HFF-Myc (cell line): ENCODE data around the gene SCLT1.
A peak's percentile ranks its signal among the peaks of the same experiment; 100 is the strongest.
"Not testable (repeated sequence)": the region's sequence is repeated elsewhere in the genome, so short reads cannot be mapped to it uniquely, and the experiment has no call there.

Experiments
- DNase-seq: peaks from one replicate; pipeline ENCODE4 v3.0.0-alpha.2; 2011; ENCODE audit warnings: low read depth; ENCODE audit errors: extremely low read depth
- H3K4me3 ChIP-seq: replicated peaks from 2 replicates; pipeline ENCODE4 v1.5.1; 2011; ENCODE audit warnings: low read depth, mild to moderate bottlenecking, control low read depth, low read length
- CTCF ChIP-seq: IDR thresholded peaks from 2 replicates; pipeline ENCODE4 v1.5.1; 2012; ENCODE audit warnings: mild to moderate bottlenecking, low read depth, low read length, control low read depth; ENCODE audit errors: missing control alignments

Gene SCLT1

GRCh38 chr4:129080129-129080528 lies 13.2 kb downstream of the SCLT1 start:
- no peak for DNase-seq
- TF ChIP-seq CTCF: no peak
- no peak overlapping the region for H3K4me3 ChIP-seq

- no peak overlapping the region for H3K4me3 ChIP-seq
- no peak for DNase-seq
- no peak for TF ChIP-seq CTCF
These were observed 16.0 kb downstream of the SCLT1 start for GRCh38 chr4:129077326-129077725.

- not testable (repeated sequence) for DNase-seq, H3K4me3 ChIP-seq
These were observed 23.8 kb downstream of the SCLT1 start for GRCh38 chr4:129069537-129069936.

- DNase-seq: peak; percentile 22
- no peak overlapping the region for H3K4me3 ChIP-seq
- no peak for TF ChIP-seq CTCF
These were observed 28.6 kb downstream of the SCLT1 start for GRCh38 chr4:129064717-129065116.

GRCh38 chr4:129063640-129064039 lies 29.7 kb downstream of the SCLT1 start:
- no peak for DNase-seq
- no peak overlapping the region for H3K4me3 ChIP-seq
- TF ChIP-seq CTCF: no peak

- no peak for TF ChIP-seq CTCF
- no peak for DNase-seq
- no peak overlapping the region for H3K4me3 ChIP-seq
These were observed 30.8 kb downstream of the SCLT1 start for GRCh38 chr4:129062580-129062979.

- no peak for TF ChIP-seq CTCF
- no peak for DNase-seq
- no peak overlapping the region for H3K4me3 ChIP-seq
These were observed 34.3 kb downstream of the SCLT1 start for GRCh38 chr4:129059028-129059427.
